Body of pancreas (tissue), 4 donors: ENCODE measurements around the gene ATOH8.

ENCODE experiments used
- POLR2A ChIP-seq, 3 donors: fragments of 450-650 bp; IDR thresholded peaks; one replicate each; pipeline ENCODE4 v1.6.1; 2016; ENCODE audit warnings: antibody characterized with exemption in 3 of 3, mild to moderate bottlenecking in 2 of 3
- TF ChIP-seq, protein P1 (sequence below), 7 experiments: fragments of 450-650 bp in 4 of 7; fragments of 200-600 bp in 3 of 7; sonication (generic) in 3 of 7; IDR thresholded peaks; one replicate each; pipeline ENCODE4 v1.5.1; 2016 to 2019; ENCODE audit warnings: antibody characterized with exemption in 7 of 7

- TF ChIP-seq, protein P1, sequence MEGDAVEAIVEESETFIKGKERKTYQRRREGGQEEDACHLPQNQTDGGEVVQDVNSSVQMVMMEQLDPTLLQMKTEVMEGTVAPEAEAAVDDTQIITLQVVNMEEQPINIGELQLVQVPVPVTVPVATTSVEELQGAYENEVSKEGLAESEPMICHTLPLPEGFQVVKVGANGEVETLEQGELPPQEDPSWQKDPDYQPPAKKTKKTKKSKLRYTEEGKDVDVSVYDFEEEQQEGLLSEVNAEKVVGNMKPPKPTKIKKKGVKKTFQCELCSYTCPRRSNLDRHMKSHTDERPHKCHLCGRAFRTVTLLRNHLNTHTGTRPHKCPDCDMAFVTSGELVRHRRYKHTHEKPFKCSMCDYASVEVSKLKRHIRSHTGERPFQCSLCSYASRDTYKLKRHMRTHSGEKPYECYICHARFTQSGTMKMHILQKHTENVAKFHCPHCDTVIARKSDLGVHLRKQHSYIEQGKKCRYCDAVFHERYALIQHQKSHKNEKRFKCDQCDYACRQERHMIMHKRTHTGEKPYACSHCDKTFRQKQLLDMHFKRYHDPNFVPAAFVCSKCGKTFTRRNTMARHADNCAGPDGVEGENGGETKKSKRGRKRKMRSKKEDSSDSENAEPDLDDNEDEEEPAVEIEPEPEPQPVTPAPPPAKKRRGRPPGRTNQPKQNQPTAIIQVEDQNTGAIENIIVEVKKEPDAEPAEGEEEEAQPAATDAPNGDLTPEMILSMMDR (IDR thresholded peaks at IDR 0.05): no peak
- TF ChIP-seq POLR2A (IDR thresholded peaks at IDR 0.05): no peak
Observed at GRCh38 chr2:85801871-85802270, 48.1 kb downstream of the ATOH8 start.
